SK-N-SH treated with all-trans-retinoic acid at 6 μM for 48 hours (cell line): ENCODE measurements around the gene SUPT4H1.

ENCODE experiments used
- ATAC-seq: fragments of 200-7000 bp; cut with Tn5 transposase; 3 replicates; pipeline ENCODE4 v1.9.1; 2020; ENCODE audit warnings: mild to moderate bottlenecking, moderate library complexity
- BACH2 ChIP-seq: fragments of 250-450 bp; sonication (Bioruptor Pico); IDR thresholded peaks from 2 replicates; pipeline ENCODE4 v1.9.0; 2021; ENCODE audit warnings: mild to moderate bottlenecking, borderline replicate concordance
- CSDC2 ChIP-seq: fragments of 250-450 bp; sonication (Bioruptor Pico); IDR thresholded peaks from 2 replicates; pipeline ENCODE4 v1.5.0; 2020; ENCODE audit warnings: mild to moderate bottlenecking, moderate library complexity
- GLIS3 ChIP-seq: fragments of 250-450 bp; sonication (Bioruptor Pico); IDR thresholded peaks from 2 replicates; pipeline ENCODE4 v1.5.0; 2020; ENCODE audit warnings: mild to moderate bottlenecking, moderate library complexity
- OSR1 ChIP-seq: fragments of 250-450 bp; sonication (Bioruptor Pico); IDR thresholded peaks from 2 replicates; pipeline ENCODE4 v1.8.0; 2022; ENCODE audit warnings: moderate library complexity, mild to moderate bottlenecking, inconsistent platforms
- PPARA ChIP-seq: fragments of 250-450 bp; sonication (Bioruptor Pico); IDR thresholded peaks from 2 replicates; pipeline ENCODE4 v1.5.0; 2020; ENCODE audit warnings: mild to moderate bottlenecking, borderline replicate concordance
- TCF4 ChIP-seq: fragments of 250-450 bp; sonication (Bioruptor Pico); IDR thresholded peaks from 2 replicates; pipeline ENCODE4 v1.8.0; 2021; ENCODE audit warnings: mild to moderate bottlenecking, moderate library complexity, borderline replicate concordance
- TOX ChIP-seq: fragments of 250-450 bp; sonication (Bioruptor Pico); IDR thresholded peaks from 2 replicates; pipeline ENCODE4 v1.8.0; 2021; ENCODE audit warnings: mild to moderate bottlenecking, moderate library complexity, borderline replicate concordance
- TSHZ2 ChIP-seq: fragments of 250-450 bp; sonication (Bioruptor Pico); IDR thresholded peaks from 2 replicates; pipeline ENCODE4 v1.5.0; 2020; ENCODE audit warnings: mild to moderate bottlenecking, moderate library complexity
- ZC3H10 ChIP-seq: fragments of 250-450 bp; sonication (Bioruptor Pico); IDR thresholded peaks from 2 replicates; pipeline ENCODE4 v1.5.1; 2021; ENCODE audit warnings: mild to moderate bottlenecking, moderate library complexity
- ZFP3 ChIP-seq: fragments of 250-450 bp; sonication (Bioruptor Pico); IDR thresholded peaks from 2 replicates; pipeline ENCODE4 v1.5.0; 2020; ENCODE audit warnings: mild to moderate bottlenecking, moderate library complexity
- ZNF565 ChIP-seq: fragments of 450-650 bp; formaldehyde crosslinking; conservative IDR thresholded peaks from 2 replicates; pipeline ENCODE4 v1.5.0; 2020; ENCODE audit warnings: low read depth, mild to moderate bottlenecking, moderate library complexity
- ZNF70 ChIP-seq: fragments of 450-650 bp; formaldehyde crosslinking; IDR thresholded peaks from 2 replicates; pipeline ENCODE4 v1.5.0; 2020; ENCODE audit warnings: mild to moderate bottlenecking, moderate library complexity
- TF ChIP-seq, protein P1 (sequence below): fragments of 250-450 bp; sonication (Bioruptor Pico); IDR thresholded peaks from 2 replicates; pipeline ENCODE4 v1.8.0; 2020; ENCODE audit warnings: mild to moderate bottlenecking, moderate library complexity, borderline replicate concordance
- TF ChIP-seq, protein P2 (sequence below): fragments of 250-450 bp; sonication (Bioruptor Pico); IDR thresholded peaks from 2 replicates; pipeline ENCODE4 v1.5.1; 2020; ENCODE audit warnings: low read depth, mild to moderate bottlenecking, moderate library complexity
- TF ChIP-seq, protein P3 (sequence below): fragments of 250-450 bp; sonication (Bioruptor Pico); IDR thresholded peaks from 2 replicates; pipeline ENCODE4 v1.5.1; 2021; ENCODE audit warnings: mild to moderate bottlenecking, moderate library complexity

The SUPT4H1 gene

GRCh38 chr17:58304750-58305486 lies 47.1 kb downstream of the SUPT4H1 start:
- no peak for TF ChIP-seq TCF4 (CRISPR knock-in tag)
- no peak for TF ChIP-seq TSHZ2
- TF ChIP-seq, protein P1, sequence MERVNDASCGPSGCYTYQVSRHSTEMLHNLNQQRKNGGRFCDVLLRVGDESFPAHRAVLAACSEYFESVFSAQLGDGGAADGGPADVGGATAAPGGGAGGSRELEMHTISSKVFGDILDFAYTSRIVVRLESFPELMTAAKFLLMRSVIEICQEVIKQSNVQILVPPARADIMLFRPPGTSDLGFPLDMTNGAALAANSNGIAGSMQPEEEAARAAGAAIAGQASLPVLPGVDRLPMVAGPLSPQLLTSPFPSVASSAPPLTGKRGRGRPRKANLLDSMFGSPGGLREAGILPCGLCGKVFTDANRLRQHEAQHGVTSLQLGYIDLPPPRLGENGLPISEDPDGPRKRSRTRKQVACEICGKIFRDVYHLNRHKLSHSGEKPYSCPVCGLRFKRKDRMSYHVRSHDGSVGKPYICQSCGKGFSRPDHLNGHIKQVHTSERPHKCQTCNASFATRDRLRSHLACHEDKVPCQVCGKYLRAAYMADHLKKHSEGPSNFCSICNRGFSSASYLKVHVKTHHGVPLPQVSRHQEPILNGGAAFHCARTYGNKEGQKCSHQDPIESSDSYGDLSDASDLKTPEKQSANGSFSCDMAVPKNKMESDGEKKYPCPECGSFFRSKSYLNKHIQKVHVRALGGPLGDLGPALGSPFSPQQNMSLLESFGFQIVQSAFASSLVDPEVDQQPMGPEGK (CRISPR knock-in tag), result no peak
- no peak for TF ChIP-seq GLIS3
- no peak for TF ChIP-seq ZNF70
- no peak for TF ChIP-seq OSR1 (CRISPR knock-in tag)
- TF ChIP-seq, protein P2, sequence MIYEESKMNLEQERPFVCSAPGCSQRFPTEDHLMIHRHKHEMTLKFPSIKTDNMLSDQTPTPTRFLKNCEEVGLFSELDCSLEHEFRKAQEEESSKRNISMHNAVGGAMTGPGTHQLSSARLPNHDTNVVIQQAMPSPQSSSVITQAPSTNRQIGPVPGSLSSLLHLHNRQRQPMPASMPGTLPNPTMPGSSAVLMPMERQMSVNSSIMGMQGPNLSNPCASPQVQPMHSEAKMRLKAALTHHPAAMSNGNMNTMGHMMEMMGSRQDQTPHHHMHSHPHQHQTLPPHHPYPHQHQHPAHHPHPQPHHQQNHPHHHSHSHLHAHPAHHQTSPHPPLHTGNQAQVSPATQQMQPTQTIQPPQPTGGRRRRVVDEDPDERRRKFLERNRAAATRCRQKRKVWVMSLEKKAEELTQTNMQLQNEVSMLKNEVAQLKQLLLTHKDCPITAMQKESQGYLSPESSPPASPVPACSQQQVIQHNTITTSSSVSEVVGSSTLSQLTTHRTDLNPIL (CRISPR knock-in tag), result no peak
- TF ChIP-seq ZFP3 (CRISPR knock-in tag), result no peak
- no peak for TF ChIP-seq ZC3H10 (CRISPR knock-in tag)
- no peak for TF ChIP-seq TOX (CRISPR knock-in tag)
- TF ChIP-seq, protein P3, sequence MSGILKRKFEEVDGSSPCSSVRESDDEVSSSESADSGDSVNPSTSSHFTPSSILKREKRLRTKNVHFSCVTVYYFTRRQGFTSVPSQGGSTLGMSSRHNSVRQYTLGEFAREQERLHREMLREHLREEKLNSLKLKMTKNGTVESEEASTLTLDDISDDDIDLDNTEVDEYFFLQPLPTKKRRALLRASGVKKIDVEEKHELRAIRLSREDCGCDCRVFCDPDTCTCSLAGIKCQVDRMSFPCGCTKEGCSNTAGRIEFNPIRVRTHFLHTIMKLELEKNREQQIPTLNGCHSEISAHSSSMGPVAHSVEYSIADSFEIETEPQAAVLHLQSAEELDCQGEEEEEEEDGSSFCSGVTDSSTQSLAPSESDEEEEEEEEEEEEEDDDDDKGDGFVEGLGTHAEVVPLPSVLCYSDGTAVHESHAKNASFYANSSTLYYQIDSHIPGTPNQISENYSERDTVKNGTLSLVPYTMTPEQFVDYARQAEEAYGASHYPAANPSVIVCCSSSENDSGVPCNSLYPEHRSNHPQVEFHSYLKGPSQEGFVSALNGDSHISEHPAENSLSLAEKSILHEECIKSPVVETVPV (CRISPR knock-in tag), result no peak

DNA sequence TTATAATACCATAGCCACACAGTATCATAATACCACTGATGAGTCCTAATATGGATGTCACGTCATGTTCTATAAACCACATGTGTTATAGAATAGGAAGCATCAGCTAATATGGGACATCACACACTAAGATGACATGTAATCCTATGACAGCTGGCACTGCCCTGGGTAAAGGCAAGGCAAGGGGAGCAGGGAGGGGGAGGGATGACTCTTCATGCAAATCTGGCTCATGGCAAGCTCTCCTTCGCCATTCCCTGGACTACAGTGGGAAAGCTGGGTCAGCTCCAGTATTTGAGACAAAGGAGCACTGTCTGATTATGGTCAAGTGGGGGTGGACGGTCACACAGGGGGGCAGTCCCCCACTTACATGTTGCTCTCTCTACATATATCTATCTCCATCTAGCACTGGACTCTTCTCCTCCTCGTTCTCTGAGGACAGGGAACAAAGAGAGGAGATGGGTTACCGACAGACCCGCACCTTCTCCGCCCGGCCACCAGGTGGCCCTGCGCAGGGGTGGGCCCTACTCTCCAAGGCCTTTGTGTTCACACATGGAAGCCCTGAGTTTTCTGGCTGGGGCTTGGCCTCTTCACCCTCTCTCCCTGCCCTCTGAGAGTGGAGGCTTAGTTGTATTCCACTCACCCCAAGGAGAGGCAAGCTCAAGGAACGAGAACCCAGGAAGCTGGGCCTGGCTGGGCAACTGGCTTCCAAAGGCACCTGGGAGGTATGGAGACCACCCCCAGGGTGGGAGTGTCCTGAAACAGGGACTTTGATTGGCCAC lies 47.8 kb downstream of the SUPT4H1 start:
- ATAC-seq, result peak; percentile 89
- TF ChIP-seq, protein P3 (CRISPR knock-in tag), result no peak
- TF ChIP-seq ZNF565 (CRISPR knock-in tag) (no peak), ZFP3 (CRISPR knock-in tag) (no peak), CSDC2 (no peak), TOX (CRISPR knock-in tag) (no peak), BACH2 (CRISPR knock-in tag) (no peak), TSHZ2 (no peak), ZC3H10 (CRISPR knock-in tag) (no peak), PPARA (CRISPR knock-in tag) (no peak; the same call in 1 of the 2 replicates), TCF4 (CRISPR knock-in tag) (no peak), GLIS3 (no peak)

More at GRCh38 chr17:58304750-58305486, 47.1 kb downstream of the SUPT4H1 start:
- no peak; the same call in 2 of the 3 replicates for ATAC-seq
